HCT116 (cell line): ENCODE measurements around the gene GSTT4.

Experiments used
- EZH2 ChIP-seq: fragments of 200-600 bp; sonication (generic); IDR thresholded peaks from 2 replicates; pipeline ENCODE4 v1.6.1; 2017; ENCODE audit warnings: antibody characterized with exemption, mixed run types
- POLR2A ChIP-seq: IDR thresholded peaks from 2 replicates; pipeline ENCODE4 v1.7.0; 2011; ENCODE audit warnings: borderline replicate concordance; ENCODE audit not compliant: insufficient read depth, insufficient read length; ENCODE audit errors: extremely low read depth
- POLR2AphosphoS5 ChIP-seq: IDR thresholded peaks from 2 replicates; pipeline ENCODE4 v1.6.1; 2011; ENCODE audit warnings: mild to moderate bottlenecking, low read depth, low read length, moderate library complexity
- SP1 ChIP-seq: IDR thresholded peaks from 2 replicates; pipeline ENCODE4 v1.6.1; 2012; ENCODE audit warnings: low read depth
- TCF7L2 ChIP-seq: IDR thresholded peaks from 2 replicates; pipeline ENCODE4 v1.7.0; 2011; ENCODE audit warnings: borderline replicate concordance, inconsistent platforms; ENCODE audit not compliant: insufficient read depth, insufficient read length; ENCODE audit errors: extremely low read depth
- ZNF274 ChIP-seq: fragments of 200-500 bp; sonication (Bioruptor generic); IDR thresholded peaks from 2 replicates; pipeline ENCODE4 v1.6.1; 2014; ENCODE audit warnings: mild to moderate bottlenecking, low read depth, low read length, inconsistent platforms
- TF ChIP-seq, protein P1 (sequence below), 3 experiments: fragments of 200-600 bp in 1 of 3; sonication (generic) in 1 of 3; IDR thresholded peaks in 2 of 3; conservative IDR thresholded peaks in 1 of 3; 2 replicates each; pipeline ENCODE4 v1.5.1; 2012 to 2017; ENCODE audit warnings: low read depth in 2 of 3, low read length in 2 of 3, antibody characterized with exemption in 1 of 3, borderline replicate concordance in 1 of 3, control low read depth in 1 of 3, mild to moderate bottlenecking in 1 of 3, mixed read lengths in 1 of 3, mixed run types in 1 of 3, moderate library complexity in 1 of 3; ENCODE audit not compliant: insufficient read depth in 1 of 3
- TF ChIP-seq, protein P2 (sequence below): IDR thresholded peaks from 2 replicates; pipeline ENCODE4 v1.6.1; 2012; ENCODE audit warnings: low read depth

- TF ChIP-seq TCF7L2 = no peak
- TF ChIP-seq ZNF274 = no peak
- TF ChIP-seq POLR2A = no peak
- TF ChIP-seq EZH2 = no peak
- TF ChIP-seq, protein P1, sequence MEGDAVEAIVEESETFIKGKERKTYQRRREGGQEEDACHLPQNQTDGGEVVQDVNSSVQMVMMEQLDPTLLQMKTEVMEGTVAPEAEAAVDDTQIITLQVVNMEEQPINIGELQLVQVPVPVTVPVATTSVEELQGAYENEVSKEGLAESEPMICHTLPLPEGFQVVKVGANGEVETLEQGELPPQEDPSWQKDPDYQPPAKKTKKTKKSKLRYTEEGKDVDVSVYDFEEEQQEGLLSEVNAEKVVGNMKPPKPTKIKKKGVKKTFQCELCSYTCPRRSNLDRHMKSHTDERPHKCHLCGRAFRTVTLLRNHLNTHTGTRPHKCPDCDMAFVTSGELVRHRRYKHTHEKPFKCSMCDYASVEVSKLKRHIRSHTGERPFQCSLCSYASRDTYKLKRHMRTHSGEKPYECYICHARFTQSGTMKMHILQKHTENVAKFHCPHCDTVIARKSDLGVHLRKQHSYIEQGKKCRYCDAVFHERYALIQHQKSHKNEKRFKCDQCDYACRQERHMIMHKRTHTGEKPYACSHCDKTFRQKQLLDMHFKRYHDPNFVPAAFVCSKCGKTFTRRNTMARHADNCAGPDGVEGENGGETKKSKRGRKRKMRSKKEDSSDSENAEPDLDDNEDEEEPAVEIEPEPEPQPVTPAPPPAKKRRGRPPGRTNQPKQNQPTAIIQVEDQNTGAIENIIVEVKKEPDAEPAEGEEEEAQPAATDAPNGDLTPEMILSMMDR (IDR thresholded peaks at IDR 0.05 in 2 of 3, conservative IDR thresholded peaks at IDR 0.05 in 1 of 3; ENCODE audit: borderline replicate concordance in 1 of 3, insufficient read depth in 1 of 3, low read depth in 2 of 3, low read length in 2 of 3) = no peak
- no peak for TF ChIP-seq POLR2AphosphoS5
- TF ChIP-seq, protein P2, sequence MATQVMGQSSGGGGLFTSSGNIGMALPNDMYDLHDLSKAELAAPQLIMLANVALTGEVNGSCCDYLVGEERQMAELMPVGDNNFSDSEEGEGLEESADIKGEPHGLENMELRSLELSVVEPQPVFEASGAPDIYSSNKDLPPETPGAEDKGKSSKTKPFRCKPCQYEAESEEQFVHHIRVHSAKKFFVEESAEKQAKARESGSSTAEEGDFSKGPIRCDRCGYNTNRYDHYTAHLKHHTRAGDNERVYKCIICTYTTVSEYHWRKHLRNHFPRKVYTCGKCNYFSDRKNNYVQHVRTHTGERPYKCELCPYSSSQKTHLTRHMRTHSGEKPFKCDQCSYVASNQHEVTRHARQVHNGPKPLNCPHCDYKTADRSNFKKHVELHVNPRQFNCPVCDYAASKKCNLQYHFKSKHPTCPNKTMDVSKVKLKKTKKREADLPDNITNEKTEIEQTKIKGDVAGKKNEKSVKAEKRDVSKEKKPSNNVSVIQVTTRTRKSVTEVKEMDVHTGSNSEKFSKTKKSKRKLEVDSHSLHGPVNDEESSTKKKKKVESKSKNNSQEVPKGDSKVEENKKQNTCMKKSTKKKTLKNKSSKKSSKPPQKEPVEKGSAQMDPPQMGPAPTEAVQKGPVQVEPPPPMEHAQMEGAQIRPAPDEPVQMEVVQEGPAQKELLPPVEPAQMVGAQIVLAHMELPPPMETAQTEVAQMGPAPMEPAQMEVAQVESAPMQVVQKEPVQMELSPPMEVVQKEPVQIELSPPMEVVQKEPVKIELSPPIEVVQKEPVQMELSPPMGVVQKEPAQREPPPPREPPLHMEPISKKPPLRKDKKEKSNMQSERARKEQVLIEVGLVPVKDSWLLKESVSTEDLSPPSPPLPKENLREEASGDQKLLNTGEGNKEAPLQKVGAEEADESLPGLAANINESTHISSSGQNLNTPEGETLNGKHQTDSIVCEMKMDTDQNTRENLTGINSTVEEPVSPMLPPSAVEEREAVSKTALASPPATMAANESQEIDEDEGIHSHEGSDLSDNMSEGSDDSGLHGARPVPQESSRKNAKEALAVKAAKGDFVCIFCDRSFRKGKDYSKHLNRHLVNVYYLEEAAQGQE = no peak
- no peak for TF ChIP-seq SP1
Observed at GRCh38 chr22:24051028-24051427, 45.8 kb upstream of the GSTT4 start.
